PC-3 (cell line): ENCODE measurements around the gene KCNQ2. TPM values are rescaled to one million over a fixed set of nuclear protein-coding genes. Genes with fewer than 3 reads are reported as not detected.

Source experiments
- ATAC-seq: fragments of 200-7000 bp; cut with Tn5 transposase; 2 replicates; pipeline ENCODE4 v1.9.1; 2020; ENCODE audit warnings: mild to moderate bottlenecking, moderate library complexity
- BruUV-seq: library from RNA; stranded (reverse); fragments of 400-500 nt; replicated peaks from 2 replicates; lab custom pipeline; 2021; lab: Mats Ljungman, UMichigan
- CTCF ChIA-PET: fragments of 300-600 bp; sonication (Branson Sonifier 250); formaldehyde crosslinking; loops from one replicate; lab custom pipeline; 2022; ENCODE audit warnings: antibody characterized with exemption; lab: Charles Lee
- POLR2A ChIA-PET: fragments of 300-600 bp; sonication (Branson Sonifier 250); formaldehyde crosslinking; loops from one replicate; lab custom pipeline; 2022; ENCODE audit warnings: antibody characterized with exemption; ENCODE audit not compliant: unreplicated experiment; lab: Charles Lee
- DNase-seq: peaks from one replicate; pipeline ENCODE4 v3.0.0-alpha.2; 2015
- H2AFZ ChIP-seq: fragments of 300-600 bp; sonication (generic); 2 replicates; pipeline ENCODE4 v1.6.0; 2016; ENCODE audit warnings: antibody characterized with exemption, low read length
- H3F3A ChIP-seq: fragments of 300-600 bp; sonication (generic); one replicate; pipeline ENCODE4 v1.6.0; 2017; ENCODE audit warnings: antibody characterized with exemption, low read length, control low read depth, mild to moderate bottlenecking; ENCODE audit not compliant: unreplicated experiment
- H3K27ac ChIP-seq: fragments of 300-600 bp; sonication (generic); 2 replicates; pipeline ENCODE4 v1.5.1; 2016; ENCODE audit warnings: mild to moderate bottlenecking, low read length
- H3K27me3 ChIP-seq: fragments of 300-600 bp; sonication (generic); 2 replicates; pipeline ENCODE4 v1.6.1; 2016; ENCODE audit warnings: low read length, mixed read lengths
- H3K36me3 ChIP-seq: fragments of 300-600 bp; sonication (generic); 2 replicates; pipeline ENCODE4 v1.6.1; 2016; ENCODE audit warnings: low read depth, mixed run types, low read length, mixed read lengths
- H3K4me1 ChIP-seq: fragments of 300-600 bp; sonication (generic); 2 replicates; pipeline ENCODE4 v1.5.1; 2016; ENCODE audit warnings: low read length; ENCODE audit not compliant: insufficient read depth
- H3K4me2 ChIP-seq: fragments of 300-600 bp; sonication (generic); 2 replicates; pipeline ENCODE4 v1.6.0; 2016; ENCODE audit warnings: low read length
- H3K4me3 ChIP-seq: fragments of 300-600 bp; sonication (generic); 2 replicates; pipeline ENCODE4 v1.5.1; 2016; ENCODE audit warnings: mild to moderate bottlenecking, low read length, mixed read lengths
- H3K79me2 ChIP-seq: fragments of 300-600 bp; sonication (generic); 2 replicates; pipeline ENCODE4 v1.6.1; 2017; ENCODE audit warnings: low read length, mixed read lengths
- H3K9ac ChIP-seq: fragments of 300-600 bp; sonication (generic); 2 replicates; pipeline ENCODE4 v1.6.0; 2016; ENCODE audit warnings: mild to moderate bottlenecking, low read length
- H3K9me2 ChIP-seq: fragments of 300-600 bp; sonication (generic); replicated peaks from 2 replicates; pipeline ENCODE4 v1.6.1; 2016; ENCODE audit warnings: mixed run types, low read length, mixed read lengths
- H3K9me3 ChIP-seq: fragments of 300-600 bp; sonication (generic); 2 replicates; pipeline ENCODE4 v1.6.1; 2016; ENCODE audit warnings: low read length, mixed read lengths
- H4K20me1 ChIP-seq: fragments of 300-600 bp; sonication (generic); 2 replicates; pipeline ENCODE4 v1.6.1; 2016; ENCODE audit warnings: low read length, mixed read lengths
- EZH2 ChIP-seq: fragments of 300-600 bp; sonication (generic); IDR thresholded peaks from one replicate; pipeline ENCODE4 v1.6.1; 2017; ENCODE audit warnings: antibody characterized with exemption, mild to moderate bottlenecking, low read length; ENCODE audit not compliant: unreplicated experiment
- EZH2phosphoT487 ChIP-seq: fragments of 300-600 bp; sonication (generic); IDR thresholded peaks from 2 replicates; pipeline ENCODE4 v1.6.1; 2018; ENCODE audit warnings: mild to moderate bottlenecking, antibody characterized with exemption, low read length, borderline replicate concordance
- intact Hi-C: fragments of 100-400 bp; cut with micrococcal nuclease; formaldehyde crosslinking; loops from 2 replicates; pipeline ENCODE4 v1.9.0; 2023
- total RNA-seq: library from RNA; depleted of rRNA; stranded (reverse); fragments of >200 nt; gene quantifications from 2 replicates; pipeline ENCODE4 v1.2.3, GENCODE V29; 2014
- TF ChIP-seq, protein P1 (sequence below): fragments of 300-600 bp; sonication (generic); conservative IDR thresholded peaks from 2 replicates; pipeline ENCODE4 v1.5.1; 2017; ENCODE audit warnings: antibody characterized with exemption, low read depth, mild to moderate bottlenecking, low read length

The KCNQ2 gene
- total RNA-seq, 1 experiment from 2014 or later = not detected

DNA sequence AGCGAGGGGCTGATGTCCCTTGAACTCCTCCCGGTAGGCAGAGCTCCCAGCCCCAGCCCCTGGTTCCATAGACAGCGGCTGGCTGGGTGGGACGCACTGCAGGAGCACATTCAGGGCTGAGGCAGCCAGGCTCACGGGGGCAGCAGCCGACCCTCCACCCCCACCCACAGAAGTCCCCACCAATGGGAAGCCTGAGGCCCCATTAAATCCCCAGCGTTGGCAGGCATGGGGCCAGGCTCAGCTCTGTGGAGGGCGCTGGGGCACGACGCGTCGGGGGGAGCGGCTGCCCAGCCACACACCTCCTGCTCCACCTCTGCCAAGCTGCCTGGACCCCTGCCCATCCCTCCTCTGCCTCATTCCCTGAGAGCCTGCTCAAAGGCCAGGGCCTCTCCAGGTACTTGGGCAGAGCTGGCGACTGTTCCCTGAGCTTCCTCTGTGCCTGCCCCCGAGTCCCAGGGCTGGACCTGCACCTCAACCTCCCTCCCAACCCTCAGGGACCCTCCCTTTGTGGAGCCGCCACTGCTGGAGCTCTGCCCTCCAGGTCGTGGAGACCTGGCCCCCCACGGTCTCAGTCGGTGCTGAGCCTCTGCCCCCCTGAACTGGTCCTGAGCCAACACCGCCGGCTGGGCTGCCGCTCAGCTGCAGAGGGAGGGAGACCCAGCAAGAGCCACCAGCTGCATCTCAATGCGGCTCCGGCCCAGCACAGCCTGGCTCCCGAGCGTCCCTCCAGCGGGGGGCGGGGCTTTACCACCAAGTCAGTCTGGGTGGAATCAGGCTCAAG is 120.5 kb downstream of the KCNQ2 start:
- H3F3A ChIP-seq = no peaks in the 10 kb centered on the region
- CTCF ChIA-PET = no interaction called here
- intact Hi-C loops = no loop called here
- DNase-seq (no peak), ATAC-seq (no peak)
- H3K4me3 ChIP-seq = no peak overlapping the region
- no peak overlapping the region for H2AFZ ChIP-seq
- no peak overlapping the region for H3K4me2 ChIP-seq
- H3K4me1 ChIP-seq = no peaks in the 10 kb centered on the region
- POLR2A ChIA-PET = no interaction called here
- no TSS peak for BruUV-seq
- TF ChIP-seq, protein P1, sequence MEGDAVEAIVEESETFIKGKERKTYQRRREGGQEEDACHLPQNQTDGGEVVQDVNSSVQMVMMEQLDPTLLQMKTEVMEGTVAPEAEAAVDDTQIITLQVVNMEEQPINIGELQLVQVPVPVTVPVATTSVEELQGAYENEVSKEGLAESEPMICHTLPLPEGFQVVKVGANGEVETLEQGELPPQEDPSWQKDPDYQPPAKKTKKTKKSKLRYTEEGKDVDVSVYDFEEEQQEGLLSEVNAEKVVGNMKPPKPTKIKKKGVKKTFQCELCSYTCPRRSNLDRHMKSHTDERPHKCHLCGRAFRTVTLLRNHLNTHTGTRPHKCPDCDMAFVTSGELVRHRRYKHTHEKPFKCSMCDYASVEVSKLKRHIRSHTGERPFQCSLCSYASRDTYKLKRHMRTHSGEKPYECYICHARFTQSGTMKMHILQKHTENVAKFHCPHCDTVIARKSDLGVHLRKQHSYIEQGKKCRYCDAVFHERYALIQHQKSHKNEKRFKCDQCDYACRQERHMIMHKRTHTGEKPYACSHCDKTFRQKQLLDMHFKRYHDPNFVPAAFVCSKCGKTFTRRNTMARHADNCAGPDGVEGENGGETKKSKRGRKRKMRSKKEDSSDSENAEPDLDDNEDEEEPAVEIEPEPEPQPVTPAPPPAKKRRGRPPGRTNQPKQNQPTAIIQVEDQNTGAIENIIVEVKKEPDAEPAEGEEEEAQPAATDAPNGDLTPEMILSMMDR = no peak
- no peak for TF ChIP-seq EZH2
- no peak for TF ChIP-seq EZH2phosphoT487
- H3K27me3 ChIP-seq = no peaks in the 10 kb centered on the region
- no peak overlapping the region for H3K9ac ChIP-seq
- no peak overlapping the region for H3K27ac ChIP-seq
- no peaks in the 10 kb centered on the region for H4K20me1 ChIP-seq
- H3K9me2 ChIP-seq = no peaks in the 10 kb centered on the region
- no peaks in the 10 kb centered on the region for H3K36me3 ChIP-seq
- H3K79me2 ChIP-seq = no peaks in the 10 kb centered on the region
- H3K9me3 ChIP-seq = no peaks in the 10 kb centered on the region

DNA sequence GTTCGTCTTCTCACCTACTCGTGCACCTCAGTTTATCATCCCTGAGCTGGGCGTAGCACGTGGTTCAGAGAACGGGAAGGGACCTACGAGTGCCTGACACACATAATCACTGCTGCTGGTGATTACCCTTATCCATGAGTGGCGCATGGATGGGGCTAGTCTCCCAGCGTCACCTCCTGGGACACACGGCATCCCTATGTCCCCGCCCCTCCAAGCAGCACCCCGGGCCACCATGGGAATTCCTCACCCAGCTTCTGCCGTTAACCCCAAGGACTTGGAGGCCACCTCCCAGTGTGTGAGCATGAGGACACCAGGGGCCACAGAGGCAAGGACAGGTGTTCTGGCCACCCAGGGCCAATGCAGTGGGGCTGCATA is 121.1 kb downstream of the KCNQ2 start:
- no TSS peak for BruUV-seq
- Histone ChIP-seq H3K4me1 (no peaks in the 10 kb centered on the region), H3K4me2 (no peak overlapping the region), H4K20me1 (no peaks in the 10 kb centered on the region), H3K4me3 (no peak overlapping the region), H3K79me2 (no peaks in the 10 kb centered on the region), H3K36me3 (no peaks in the 10 kb centered on the region), H2AFZ (no peak overlapping the region), H3K9me2 (no peaks in the 10 kb centered on the region), H3K27me3 (peaks cover 2% of the 10 kb centered on the region; the same call in 1 of the 2 replicates), H3K27ac (no peak overlapping the region), H3K9ac (no peak overlapping the region), H3K9me3 (no peaks in the 10 kb centered on the region), H3F3A (no peaks in the 10 kb centered on the region)
- CTCF ChIA-PET = no interaction called here
- ATAC-seq (no peak), DNase-seq (no peak)
- TF ChIP-seq EZH2phosphoT487 (no peak), EZH2 (no peak)
- TF ChIP-seq, protein P1 = no peak
- intact Hi-C loops = no loop called here
- POLR2A ChIA-PET = no interaction called here
